Transverse colon (tissue), 3 donors: ENCODE data around the gene SEMA3F.

Experiments used
- EP300 ChIP-seq: sonication (generic); formaldehyde crosslinking; IDR thresholded peaks from one replicate; pipeline ENCODE4 v1.6.1; 2017; ENCODE audit warnings: antibody characterized with exemption, low read depth
- POLR2A ChIP-seq: fragments of 450-650 bp; IDR thresholded peaks from one replicate; pipeline ENCODE4 v1.6.1; 2016; ENCODE audit warnings: antibody characterized with exemption, mild to moderate bottlenecking, moderate library complexity
- TF ChIP-seq, protein P1 (sequence below), 5 experiments: fragments of 200-600 bp in 3 of 5; fragments of 450-650 bp in 2 of 5; sonication (generic) in 3 of 5; IDR thresholded peaks; 1 replicate in 2 of 5; 2 replicates in 3 of 5; pipeline ENCODE4 v1.5.1; 2016 to 2017; ENCODE audit warnings: antibody characterized with exemption in 5 of 5, inconsistent platforms in 3 of 5, mild to moderate bottlenecking in 2 of 5, moderate library complexity in 1 of 5

DNA sequence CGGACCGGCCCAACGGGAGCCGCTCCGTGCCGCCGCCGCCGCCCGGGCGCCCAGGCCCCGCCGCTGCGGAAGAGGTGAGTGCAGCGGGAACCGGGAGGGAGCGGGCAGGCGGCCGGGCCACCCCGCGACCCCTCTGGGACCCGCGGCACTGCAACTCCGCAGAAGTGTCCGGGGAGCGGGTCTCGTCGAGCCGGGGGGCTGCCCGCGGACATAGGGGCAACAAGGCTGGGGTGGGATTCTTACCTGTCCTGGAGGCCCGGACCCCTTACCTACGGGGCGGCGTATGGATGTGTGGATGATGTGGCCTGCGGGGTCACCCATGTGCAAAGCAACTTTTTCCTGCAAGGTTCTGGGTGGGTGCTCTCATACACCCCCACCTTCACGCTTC, 361 bp downstream of the SEMA3F start:
- TF ChIP-seq, protein P1, sequence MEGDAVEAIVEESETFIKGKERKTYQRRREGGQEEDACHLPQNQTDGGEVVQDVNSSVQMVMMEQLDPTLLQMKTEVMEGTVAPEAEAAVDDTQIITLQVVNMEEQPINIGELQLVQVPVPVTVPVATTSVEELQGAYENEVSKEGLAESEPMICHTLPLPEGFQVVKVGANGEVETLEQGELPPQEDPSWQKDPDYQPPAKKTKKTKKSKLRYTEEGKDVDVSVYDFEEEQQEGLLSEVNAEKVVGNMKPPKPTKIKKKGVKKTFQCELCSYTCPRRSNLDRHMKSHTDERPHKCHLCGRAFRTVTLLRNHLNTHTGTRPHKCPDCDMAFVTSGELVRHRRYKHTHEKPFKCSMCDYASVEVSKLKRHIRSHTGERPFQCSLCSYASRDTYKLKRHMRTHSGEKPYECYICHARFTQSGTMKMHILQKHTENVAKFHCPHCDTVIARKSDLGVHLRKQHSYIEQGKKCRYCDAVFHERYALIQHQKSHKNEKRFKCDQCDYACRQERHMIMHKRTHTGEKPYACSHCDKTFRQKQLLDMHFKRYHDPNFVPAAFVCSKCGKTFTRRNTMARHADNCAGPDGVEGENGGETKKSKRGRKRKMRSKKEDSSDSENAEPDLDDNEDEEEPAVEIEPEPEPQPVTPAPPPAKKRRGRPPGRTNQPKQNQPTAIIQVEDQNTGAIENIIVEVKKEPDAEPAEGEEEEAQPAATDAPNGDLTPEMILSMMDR (IDR thresholded peaks at IDR 0.05) = no peak
- TF ChIP-seq POLR2A (no peak), EP300 (no peak)
